HG02840 (cell line): ENCODE results near the gene CRYBG1.
"Not testable (repeated sequence)": the region's sequence is repeated elsewhere in the genome, so short reads cannot be mapped to it uniquely, and the experiment has no call there.

ENCODE experiments used
- ATAC-seq: cut with Tn5 transposase; IDR thresholded peaks from one replicate; pipeline ENCODE4 v1.9.1; 2021; ENCODE audit warnings: mild to moderate bottlenecking, moderate library complexity, moderate number of reproducible peaks; ENCODE audit not compliant: unreplicated experiment, low FRiP score

The CRYBG1 gene

DNA sequence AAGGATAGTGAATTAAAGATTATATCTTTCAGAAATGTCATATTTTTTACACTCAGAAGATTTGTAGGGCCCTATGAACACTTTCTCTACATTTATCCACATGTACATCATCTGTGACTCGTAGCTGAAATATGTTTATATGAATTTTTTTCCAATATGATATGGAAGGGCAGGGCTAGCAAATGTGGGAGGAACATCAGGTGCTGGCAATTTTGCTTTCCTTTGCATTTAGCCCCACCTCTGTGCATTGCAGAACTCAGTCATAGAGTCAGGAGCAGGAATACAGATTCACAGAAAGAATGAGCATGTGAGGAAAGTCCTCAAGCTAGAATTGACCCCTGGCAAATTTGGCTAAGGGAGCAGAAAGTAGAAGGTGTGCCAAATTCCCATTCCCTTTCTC lies 129.9 kb downstream of the CRYBG1 start:
- no peak for ATAC-seq

DNA sequence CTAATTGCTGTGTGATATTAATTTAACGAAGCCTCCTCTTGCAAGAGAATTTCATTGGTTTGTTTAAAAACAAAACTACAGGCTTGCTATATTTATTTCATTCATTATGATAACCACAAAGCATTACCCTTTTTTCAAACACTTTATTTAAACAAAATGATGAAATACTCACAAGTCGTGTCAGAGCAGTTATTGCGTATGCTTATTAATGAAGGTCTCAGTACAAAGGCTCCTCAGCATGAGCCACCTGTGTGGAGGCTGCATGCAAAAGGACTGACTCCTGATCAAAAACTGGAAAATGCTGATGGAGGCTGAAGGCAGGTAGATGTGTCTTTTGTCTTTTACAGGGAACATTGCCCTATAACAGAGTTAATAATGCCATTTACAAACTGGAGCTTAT lies 130.5 kb downstream of the CRYBG1 start:
- ATAC-seq: no peak

GRCh38 chr6:106495014-106495413 lies 134.5 kb downstream of the CRYBG1 start:
- ATAC-seq: no peak

DNA sequence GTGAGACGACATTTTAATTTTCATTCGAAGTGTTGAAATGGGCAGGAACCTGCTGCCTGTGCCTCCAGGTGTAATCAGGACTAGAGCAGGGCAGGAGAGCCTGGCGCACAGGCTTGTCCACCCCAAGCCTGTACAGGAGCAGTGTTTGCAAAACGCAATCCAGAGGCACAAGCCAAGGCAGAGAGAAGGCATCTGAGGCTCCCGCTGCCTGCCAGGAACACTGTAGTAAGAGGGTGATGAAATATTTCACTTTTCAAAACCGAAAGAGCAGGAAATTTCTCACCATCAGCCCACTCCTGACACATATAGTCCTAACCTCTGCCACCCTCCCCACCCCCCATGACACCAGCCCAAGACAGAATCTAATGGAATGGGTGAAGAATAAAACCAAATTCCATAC lies 136.3 kb downstream of the CRYBG1 start:
- no peak for ATAC-seq

GRCh38 chr6:106501960-106502371 lies 141.4 kb downstream of the CRYBG1 start:
- ATAC-seq: no peak

DNA sequence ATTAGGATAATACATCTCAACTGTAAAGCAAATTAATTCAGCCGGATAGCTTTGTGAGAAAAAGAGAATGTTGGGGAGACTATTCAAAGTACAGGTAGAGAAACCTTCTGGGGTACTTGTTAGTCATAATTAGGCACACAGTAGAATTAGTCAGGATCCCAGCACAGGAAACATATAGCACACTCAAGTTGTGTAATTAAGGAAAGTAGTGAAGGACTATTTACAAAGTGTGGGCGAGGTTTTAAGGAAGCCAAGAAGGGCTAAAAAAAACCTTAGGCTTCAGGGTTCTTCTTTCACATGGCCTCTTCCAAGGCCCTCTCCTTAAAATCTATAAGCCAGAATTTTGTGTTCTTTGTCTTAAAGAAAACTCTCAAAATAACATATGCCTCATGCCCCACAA lies 142.0 kb downstream of the CRYBG1 start:
- no peak for ATAC-seq

GRCh38 chr6:106508277-106508676 lies 147.8 kb downstream of the CRYBG1 start:
- no peak for ATAC-seq

DNA sequence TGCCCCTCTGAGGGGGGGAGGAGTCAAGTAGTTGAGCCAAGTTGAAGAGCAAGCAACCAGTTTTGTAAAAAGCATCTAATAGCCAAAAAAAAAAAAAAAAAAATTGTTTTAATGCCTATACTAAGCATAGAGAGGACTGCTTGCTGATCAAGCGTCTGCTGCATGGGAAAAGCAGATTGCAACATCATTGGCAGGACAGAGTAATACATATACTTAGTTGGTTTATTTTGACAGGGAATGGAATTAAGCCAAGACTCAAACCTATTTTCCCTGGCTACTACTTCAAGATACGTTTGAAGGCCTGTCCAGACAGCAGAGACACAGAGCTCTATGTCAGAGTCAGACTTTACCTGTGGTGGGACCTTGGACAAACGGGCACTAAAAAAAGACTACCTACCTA lies 148.3 kb downstream of the CRYBG1 start:
- ATAC-seq: no peak

- ATAC-seq: no peak
Observed at GRCh38 chr6:106509420-106510089, 149.0 kb downstream of the CRYBG1 start.

GRCh38 chr6:106510090-106510970 lies 149.8 kb downstream of the CRYBG1 start:
- no peak for ATAC-seq

DNA sequence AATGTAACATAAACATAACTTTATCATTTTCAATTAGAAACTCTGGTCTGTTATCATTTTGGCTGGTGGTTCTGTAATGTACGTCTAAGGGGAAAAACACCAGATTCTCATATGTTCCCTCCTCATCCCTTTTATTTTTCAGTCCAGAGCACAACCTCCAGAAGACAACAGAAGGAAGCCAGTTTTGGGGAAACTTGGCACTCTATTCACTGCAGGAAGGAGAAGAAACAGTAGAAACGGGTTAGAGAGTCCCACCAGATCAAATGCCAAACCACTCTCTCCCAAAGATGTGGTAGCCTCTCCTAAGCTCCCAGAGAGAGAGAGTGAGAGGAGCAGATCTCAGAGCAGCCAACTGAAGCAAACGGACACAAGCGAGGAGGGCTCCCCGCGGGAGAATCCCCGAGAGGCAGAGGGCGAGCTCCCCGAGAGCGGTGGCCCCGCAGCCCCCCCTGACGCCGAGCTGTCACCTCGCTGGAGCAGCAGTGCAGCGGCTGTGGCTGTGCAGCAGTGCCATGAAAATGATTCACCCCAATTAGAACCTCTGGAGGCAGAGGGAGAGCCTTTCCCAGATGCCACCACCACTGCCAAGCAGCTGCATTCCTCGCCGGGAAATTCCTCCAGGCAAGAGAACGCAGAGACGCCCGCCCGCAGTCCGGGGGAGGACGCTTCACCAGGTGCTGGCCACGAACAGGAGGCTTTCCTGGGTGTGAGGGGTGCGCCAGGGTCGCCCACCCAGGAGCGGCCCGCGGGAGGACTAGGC lies 151.0 kb downstream of the CRYBG1 start:
- no peak for ATAC-seq

GRCh38 chr6:106512048-106512967 lies 151.8 kb downstream of the CRYBG1 start:
- peak; percentile 66 for ATAC-seq

- peak; percentile 2 for ATAC-seq
Observed at GRCh38 chr6:106512968-106513574, 152.6 kb downstream of the CRYBG1 start.

GRCh38 chr6:106513808-106514582 lies 153.5 kb downstream of the CRYBG1 start:
- ATAC-seq: no peak

- no peak for ATAC-seq
Observed at GRCh38 chr6:106514583-106514885, 154.0 kb downstream of the CRYBG1 start.

DNA sequence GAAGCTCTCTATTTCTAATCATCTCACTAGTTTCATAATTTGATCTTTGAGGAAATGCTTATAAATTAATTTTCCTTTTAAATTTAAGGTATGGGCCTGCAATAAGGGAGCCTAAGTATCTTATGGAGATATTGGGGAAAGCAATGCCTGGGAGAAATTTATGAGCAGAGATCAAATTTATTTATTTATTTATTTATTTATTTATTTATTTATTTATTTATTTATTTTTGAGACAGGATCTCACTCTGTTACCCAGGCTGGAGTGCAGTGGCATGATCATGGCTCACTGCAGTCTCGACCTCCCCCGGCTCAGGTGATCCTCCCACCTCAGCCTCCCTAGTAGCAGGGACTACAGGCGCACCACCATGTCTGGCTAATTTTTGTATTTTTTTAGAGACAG lies 155.1 kb downstream of the CRYBG1 start:
- ATAC-seq: not testable (repeated sequence)

GRCh38 chr6:106516616-106517015 lies 156.1 kb downstream of the CRYBG1 start:
- ATAC-seq: no peak

- ATAC-seq: no peak
Observed at GRCh38 chr6:106517706-106518105, 157.2 kb downstream of the CRYBG1 start.

DNA sequence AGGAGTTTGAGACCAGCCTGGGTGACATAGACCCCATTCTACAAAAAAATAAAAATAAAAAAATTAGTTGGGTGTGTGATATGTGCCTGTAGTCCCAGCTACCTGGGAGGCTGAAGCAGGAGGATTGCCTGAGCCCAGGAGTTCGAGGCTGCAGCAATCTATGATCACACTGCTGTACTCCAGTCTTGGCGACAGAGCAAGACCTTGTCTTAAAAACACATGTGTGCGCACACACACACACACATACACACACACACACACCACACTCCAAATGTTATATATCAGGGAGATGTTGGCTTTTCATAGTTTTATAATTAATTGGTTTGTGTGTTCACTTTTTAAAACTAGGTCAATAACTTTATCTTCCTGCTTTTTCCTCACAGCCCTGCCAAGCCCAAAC lies 158.2 kb downstream of the CRYBG1 start:
- ATAC-seq: no peak
